NCI-H1092 treated with DMSO at 0.1 percent for 48 hours (cell line): ENCODE results near the gene SPAG16.

ENCODE experiments used
- DNase-seq: peaks from one replicate; lab custom pipeline; 2025; lab: John Stamatoyannopoulos, UW

Gene SPAG16

GRCh38 chr2:214088536-214088935 is 804.3 kb downstream of the SPAG16 start:
- no peak for DNase-seq

- DNase-seq, result no peak
These were observed 812.0 kb downstream of the SPAG16 start for GRCh38 chr2:214096208-214096715.

GRCh38 chr2:214098811-214099210 is 814.5 kb downstream of the SPAG16 start:
- DNase-seq, result no peak

GRCh38 chr2:214100488-214100887 is 816.2 kb downstream of the SPAG16 start:
- DNase-seq, result no peak

GRCh38 chr2:214103276-214104001 is 819.2 kb downstream of the SPAG16 start:
- peak; percentile 68 for DNase-seq

- no peak for DNase-seq
These were observed 820.0 kb downstream of the SPAG16 start for GRCh38 chr2:214104219-214104618.

- DNase-seq, result no peak
These were observed 820.7 kb downstream of the SPAG16 start for GRCh38 chr2:214104967-214105366.

GRCh38 chr2:214107726-214108125 is 823.5 kb downstream of the SPAG16 start:
- no peak for DNase-seq

GRCh38 chr2:214108598-214108997 is 824.3 kb downstream of the SPAG16 start:
- no peak for DNase-seq

- DNase-seq, result no peak
These were observed 832.8 kb downstream of the SPAG16 start for GRCh38 chr2:214117054-214117453.

- DNase-seq, result no peak
These were observed 841.9 kb downstream of the SPAG16 start for GRCh38 chr2:214126135-214126534.

- no peak for DNase-seq
These were observed 842.9 kb downstream of the SPAG16 start for GRCh38 chr2:214127170-214127569.

GRCh38 chr2:214127571-214127970 is 843.3 kb downstream of the SPAG16 start:
- no peak for DNase-seq

GRCh38 chr2:214128040-214128439 is 843.8 kb downstream of the SPAG16 start:
- DNase-seq, result no peak

- DNase-seq, result no peak
These were observed 845.9 kb downstream of the SPAG16 start for GRCh38 chr2:214130114-214130513.

GRCh38 chr2:214135966-214136365 is 851.7 kb downstream of the SPAG16 start:
- no peak for DNase-seq

GRCh38 chr2:214138779-214139178 is 854.5 kb downstream of the SPAG16 start:
- DNase-seq, result no peak

- no peak for DNase-seq
These were observed 855.5 kb downstream of the SPAG16 start for GRCh38 chr2:214139630-214140284.

GRCh38 chr2:214156971-214157370 is 872.7 kb downstream of the SPAG16 start:
- no peak for DNase-seq

GRCh38 chr2:214158851-214159250 is 874.6 kb downstream of the SPAG16 start:
- no peak for DNase-seq

- no peak for DNase-seq
These were observed 885.0 kb downstream of the SPAG16 start for GRCh38 chr2:214169281-214169680.

GRCh38 chr2:214169736-214170135 is 885.5 kb downstream of the SPAG16 start:
- no peak for DNase-seq

GRCh38 chr2:214174563-214174962 is 890.3 kb downstream of the SPAG16 start:
- DNase-seq, result no peak

- no peak for DNase-seq
These were observed 895.8 kb downstream of the SPAG16 start for GRCh38 chr2:214180071-214180470.
